Measurements from ENCODE around the gene RECQL. TPM values are rescaled to one million over a fixed set of nuclear protein-coding genes. Genes with fewer than 3 reads are reported as not detected.
"Not testable (repeated sequence)": the region's sequence is repeated elsewhere in the genome, so short reads cannot be mapped to it uniquely, and the experiment has no call there.

The RECQL gene
- total RNA-seq, 1 experiment from 2014 or later: 49.7 TPM

DNA sequence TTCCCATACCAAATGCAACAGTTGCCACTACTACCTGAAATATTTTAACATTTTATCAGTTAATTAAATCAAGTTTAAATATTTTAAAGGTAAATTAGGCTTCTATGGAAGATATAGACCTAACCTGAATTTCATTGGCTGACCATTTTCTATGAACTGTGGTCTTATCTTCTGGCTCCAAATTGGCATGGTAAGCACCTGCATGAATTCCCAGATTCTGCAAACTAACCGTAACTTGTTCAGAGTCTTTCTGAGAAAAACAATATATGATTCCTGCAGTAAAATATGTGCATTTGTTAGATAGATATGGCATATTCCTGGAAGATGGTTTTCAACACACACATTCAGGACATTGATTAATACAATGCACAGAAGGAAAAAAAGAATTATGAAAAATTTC is 25.9 kb downstream of the RECQL start:
- peaks cover 48% of the 10 kb centered on the region for H3K36me3 ChIP-seq
- H3K4me3 ChIP-seq: no peak overlapping the region
- DNase-seq: no peak
- no peaks in the 10 kb centered on the region for H3K9me3 ChIP-seq (replicated peaks)
- no peaks in the 10 kb centered on the region for H3K27me3 ChIP-seq
- H3K27ac ChIP-seq: no peak overlapping the region
- H3K4me1 ChIP-seq: peaks cover 4% of the 10 kb centered on the region; the same call in 1 of the 2 replicates

DNA sequence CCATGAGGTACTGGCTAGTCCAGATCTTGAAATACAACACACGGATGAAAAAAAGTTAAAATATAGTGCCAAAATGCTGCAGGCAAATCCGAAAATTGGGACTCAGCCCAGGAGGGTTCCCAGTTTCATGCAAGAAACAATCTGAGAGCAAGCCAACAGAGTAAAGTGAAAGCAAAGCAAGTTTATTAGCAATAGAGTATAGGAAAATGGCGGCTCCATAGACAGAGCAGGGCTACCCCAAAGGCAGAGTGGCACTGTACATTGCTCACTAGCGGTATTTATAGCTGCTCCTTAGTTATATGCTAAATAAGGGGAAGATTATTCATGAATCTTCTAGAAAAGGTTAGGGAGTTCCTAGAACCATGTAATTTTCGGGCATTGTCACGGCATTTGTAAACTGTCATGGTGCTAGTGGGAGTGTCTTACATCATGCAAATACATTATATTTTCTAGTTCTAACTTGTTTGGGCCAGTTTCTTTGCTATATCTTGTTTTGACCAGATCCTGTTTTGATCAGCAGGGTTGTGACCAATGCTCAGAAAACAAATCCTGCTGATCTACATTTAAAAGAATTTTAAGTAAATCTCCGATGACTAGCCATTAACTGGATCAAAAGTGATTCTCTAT is 29.1 kb downstream of the RECQL start:
- H3K36me3 ChIP-seq: peaks cover 43% of the 10 kb centered on the region
- H3K4me1 ChIP-seq: no peaks in the 10 kb centered on the region
- no peak for DNase-seq
- H3K27ac ChIP-seq: no peak overlapping the region
- no peaks in the 10 kb centered on the region for H3K27me3 ChIP-seq
- no peak overlapping the region for H3K4me3 ChIP-seq
- H3K9me3 ChIP-seq (replicated peaks): no peaks in the 10 kb centered on the region

DNA sequence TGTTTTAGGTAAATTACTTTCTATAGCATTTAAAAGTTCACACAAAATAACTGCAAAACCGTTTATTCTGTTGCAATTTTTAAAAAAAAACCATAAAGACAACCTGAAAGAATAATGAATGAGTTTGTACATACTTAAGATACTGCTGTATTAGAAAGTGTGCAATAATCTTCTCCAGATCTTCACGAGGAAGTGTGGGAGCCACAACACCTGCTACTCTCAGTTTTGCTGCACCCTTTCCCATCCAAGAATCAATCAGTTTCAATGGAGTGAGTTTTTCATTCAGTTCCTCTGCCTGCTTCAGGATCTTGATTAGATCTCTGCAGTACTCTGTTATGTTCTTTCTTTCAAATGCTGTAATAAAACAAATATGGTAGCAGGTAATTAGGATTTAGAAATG is 30.1 kb downstream of the RECQL start:
- no peak for DNase-seq
- Histone ChIP-seq H3K4me3 (no peak overlapping the region), H3K36me3 (peaks cover 40% of the 10 kb centered on the region), H3K27ac (no peak overlapping the region), H3K9me3 (replicated peaks) (no peaks in the 10 kb centered on the region), H3K4me1 (no peaks in the 10 kb centered on the region), H3K27me3 (no peaks in the 10 kb centered on the region)

DNA sequence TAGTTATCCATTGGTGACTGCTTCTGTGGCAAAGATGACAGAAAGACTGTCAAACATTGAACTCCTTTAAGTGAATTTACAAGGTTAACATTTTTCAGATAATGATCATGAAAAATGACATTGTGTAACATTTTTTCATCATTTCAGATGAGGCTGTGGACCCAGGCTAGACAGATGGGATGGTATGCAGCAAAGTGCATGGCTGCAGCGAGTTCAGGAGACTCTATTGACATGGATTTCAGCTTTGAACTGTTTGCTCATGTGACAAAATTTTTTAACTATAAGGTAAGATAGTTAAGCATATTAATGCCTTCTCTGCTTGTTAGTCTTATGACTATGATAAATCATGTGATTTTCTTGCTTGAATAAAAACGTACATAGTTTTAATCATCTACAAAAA is 34.1 kb downstream of the RECQL start:
- not testable (repeated sequence) for H3K4me3 ChIP-seq, DNase-seq, H3K27me3 ChIP-seq

DNA sequence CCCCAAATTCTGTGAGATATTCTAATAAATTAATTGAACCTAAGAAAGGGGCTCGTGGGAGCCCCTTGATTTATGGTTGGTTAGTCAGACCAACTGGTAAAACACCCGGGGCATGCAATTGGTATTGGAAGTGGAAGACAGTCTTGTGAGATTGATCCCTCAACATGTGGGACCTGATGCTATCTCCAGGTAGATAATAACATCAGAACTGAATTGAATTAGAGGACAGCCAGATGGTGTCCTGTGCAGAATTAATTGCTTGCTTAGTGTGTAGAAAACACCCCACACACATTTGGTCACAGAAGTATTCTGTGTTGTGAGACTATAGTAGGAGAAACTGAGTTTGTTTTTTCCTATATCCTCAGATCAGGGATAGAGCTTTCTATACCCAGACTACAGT is 42.0 kb downstream of the RECQL start:
- Histone ChIP-seq H3K9me3 (replicated peaks) (no peaks in the 10 kb centered on the region), H3K4me1 (no peaks in the 10 kb centered on the region), H3K27me3 (no peaks in the 10 kb centered on the region), H3K4me3 (no peak overlapping the region), H3K36me3 (peaks cover 12% of the 10 kb centered on the region), H3K27ac (no peak overlapping the region)
- DNase-seq: no peak

More for the DNA sequence above, 34.1 kb downstream of the RECQL start:
- H3K27ac ChIP-seq; H3K9me3 ChIP-seq (replicated peaks); H3K4me1 ChIP-seq: not testable (repeated sequence)
- H3K36me3 ChIP-seq: peaks cover 14% of the 10 kb centered on the region

DNA sequence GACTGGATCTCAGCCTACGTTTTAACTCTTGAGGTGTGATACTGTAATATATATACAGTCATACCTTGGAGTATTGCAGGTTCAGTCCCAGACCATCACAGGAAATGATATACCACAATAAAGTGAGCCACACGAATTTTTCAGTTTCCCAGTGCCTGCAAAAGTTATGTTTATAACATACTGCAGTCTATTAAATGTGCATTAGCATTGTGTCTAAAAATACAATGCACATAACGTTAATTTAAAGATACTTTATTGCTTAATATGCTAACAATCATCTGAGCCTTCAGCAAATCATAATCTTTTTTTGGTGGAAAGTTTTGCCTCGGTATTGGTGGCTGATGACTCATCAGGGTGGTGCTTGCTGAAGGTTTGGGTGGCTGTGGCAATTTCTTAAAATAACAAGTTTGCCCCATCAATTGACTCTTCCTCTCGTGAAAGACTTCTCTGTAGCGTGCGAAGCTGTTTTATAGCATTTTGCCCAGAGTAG is 45.1 kb downstream of the RECQL start:
- Histone ChIP-seq H3K36me3 (peaks cover 15% of the 10 kb centered on the region), H3K27me3 (no peaks in the 10 kb centered on the region), H3K4me1 (no peaks in the 10 kb centered on the region), H3K27ac (no peak overlapping the region), H3K9me3 (replicated peaks) (no peaks in the 10 kb centered on the region), H3K4me3 (no peak overlapping the region)
- DNase-seq: no peak

DNA sequence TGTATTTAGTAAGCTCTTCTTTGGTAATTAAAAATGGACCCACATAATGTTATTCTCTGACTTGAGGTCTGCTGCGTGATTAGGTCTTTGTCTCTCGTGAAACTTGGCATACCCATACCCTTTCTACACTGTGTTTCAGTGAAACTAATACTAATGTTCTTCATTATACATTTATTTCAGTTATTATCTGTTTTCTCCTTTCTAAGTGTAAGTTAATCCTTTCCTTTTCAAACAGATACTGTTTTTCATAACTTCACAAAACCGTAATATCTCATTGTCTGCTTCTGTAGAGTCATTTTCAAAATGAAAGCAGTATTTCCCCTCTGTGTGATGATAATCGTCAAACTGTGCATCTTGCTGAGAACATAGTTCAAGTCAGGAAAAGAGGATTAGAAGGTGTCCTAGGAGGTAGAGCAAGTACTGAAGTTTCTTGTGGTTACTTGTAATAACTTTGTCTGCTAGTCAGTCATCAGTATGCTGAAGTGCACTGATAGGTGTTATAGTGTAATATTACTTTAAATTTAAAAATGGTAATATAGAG is 48.1 kb downstream of the RECQL start:
- H3K9me3 ChIP-seq (replicated peaks): no peaks in the 10 kb centered on the region
- no peak overlapping the region for H3K27ac ChIP-seq
- no peak for DNase-seq
- no peaks in the 10 kb centered on the region for H3K4me1 ChIP-seq
- H3K27me3 ChIP-seq: no peaks in the 10 kb centered on the region
- H3K36me3 ChIP-seq: peaks cover 18% of the 10 kb centered on the region
- no peak overlapping the region for H3K4me3 ChIP-seq

DNA sequence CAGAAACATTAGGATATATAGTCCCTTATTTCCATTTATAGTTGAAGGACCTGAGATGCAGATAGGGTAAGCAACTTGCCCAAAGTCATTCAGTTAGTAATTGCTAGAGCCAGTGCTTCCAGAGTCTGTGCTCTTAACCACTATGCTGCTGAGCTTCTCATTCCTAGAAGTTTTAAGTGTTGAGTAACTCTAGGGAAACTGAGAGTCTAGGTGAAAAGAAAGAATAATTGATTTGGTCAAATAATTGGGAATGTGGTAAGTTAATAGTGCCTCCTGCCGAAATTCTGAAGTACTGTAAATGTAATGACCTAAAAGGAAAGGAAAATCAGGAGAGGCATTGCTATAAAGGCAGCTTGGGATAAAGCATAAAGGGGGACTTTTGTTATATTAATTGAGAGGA is 49.9 kb downstream of the RECQL start:
- no peaks in the 10 kb centered on the region for H3K9me3 ChIP-seq (replicated peaks)
- H3K36me3 ChIP-seq: peaks cover 15% of the 10 kb centered on the region
- no peak overlapping the region for H3K27ac ChIP-seq
- H3K4me1 ChIP-seq: no peaks in the 10 kb centered on the region
- DNase-seq: no peak
- no peak overlapping the region for H3K4me3 ChIP-seq
- H3K27me3 ChIP-seq: no peaks in the 10 kb centered on the region

DNA sequence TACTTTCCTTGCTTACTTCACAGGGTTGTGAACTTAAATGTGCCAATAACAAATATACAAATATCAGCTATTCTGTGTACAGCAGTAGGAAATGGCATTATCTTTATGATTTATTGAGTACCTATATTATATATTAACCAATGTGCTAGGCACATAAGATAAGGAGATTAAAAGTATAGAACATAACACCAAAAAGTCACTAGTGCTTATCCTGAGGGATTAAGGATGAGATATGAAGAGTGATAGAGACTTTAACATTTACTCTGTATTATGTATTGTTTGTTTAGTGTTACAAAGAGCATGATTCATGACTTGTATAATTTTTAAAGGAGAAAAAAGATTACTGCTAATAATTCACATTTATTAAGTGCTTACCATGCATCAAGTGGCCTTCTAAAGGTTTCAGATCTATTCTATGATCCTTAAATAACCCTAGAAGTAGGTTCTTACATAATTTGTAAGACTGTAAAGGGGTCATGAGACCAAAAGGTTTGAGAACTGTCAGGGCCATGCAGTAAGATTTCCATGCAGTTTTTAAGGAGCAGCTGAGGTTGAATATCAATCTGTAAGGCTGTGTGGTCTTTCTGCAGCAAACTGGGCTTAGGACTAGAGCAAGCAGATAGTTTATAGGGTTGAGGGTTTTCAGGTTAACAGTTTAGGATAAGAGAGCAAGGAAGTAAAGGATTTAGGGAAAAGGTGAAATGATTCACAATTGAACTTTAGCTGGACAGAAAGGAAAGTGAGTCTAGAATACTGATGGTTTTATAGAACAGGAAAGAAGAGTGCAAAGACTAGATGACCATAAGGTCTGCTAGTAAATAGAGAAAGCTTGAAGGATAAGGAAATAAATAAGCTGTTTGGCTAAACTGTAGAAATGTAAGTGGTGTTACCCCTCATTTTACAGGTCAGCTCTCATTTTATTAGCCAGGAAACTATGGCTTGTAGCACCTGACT is 57.0 kb downstream of the RECQL start:
- Histone ChIP-seq H3K27ac (no peak overlapping the region), H3K4me1 (no peaks in the 10 kb centered on the region), H3K36me3 (peaks cover 6% of the 10 kb centered on the region; the same call in 1 of the 2 replicates), H3K27me3 (no peaks in the 10 kb centered on the region), H3K9me3 (replicated peaks) (no peaks in the 10 kb centered on the region), H3K4me3 (no peak overlapping the region)
- no peak for DNase-seq

DNA sequence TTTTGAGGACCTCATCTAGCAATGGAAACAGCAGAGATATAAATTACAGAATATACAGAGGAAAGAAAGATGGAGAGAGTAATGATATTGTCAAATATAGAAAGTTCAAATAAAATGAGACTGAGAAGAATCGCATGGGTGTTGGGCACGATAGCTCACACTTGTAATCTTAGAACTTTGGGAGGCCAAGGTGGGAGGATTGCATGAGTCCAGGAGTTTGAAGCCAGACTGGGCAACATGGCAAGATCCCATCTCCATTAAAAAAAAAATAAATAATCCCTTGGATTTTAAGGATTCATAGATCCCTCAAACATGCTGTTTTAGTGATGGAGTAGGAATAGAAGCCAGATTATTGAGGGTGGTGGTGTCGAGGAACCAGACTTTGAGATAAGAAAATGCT is 62.1 kb downstream of the RECQL start:
- Histone ChIP-seq H3K4me3 (no peak overlapping the region), H3K27me3 (no peaks in the 10 kb centered on the region), H3K9me3 (replicated peaks) (no peaks in the 10 kb centered on the region), H3K4me1 (0 out of 2 replicates have a peak, but pooled peaks cover 4% of the 10 kb centered on the region), H3K27ac (no peak overlapping the region), H3K36me3 (peaks cover 3% of the 10 kb centered on the region; the same call in 1 of the 2 replicates)
- no peak for DNase-seq

DNA sequence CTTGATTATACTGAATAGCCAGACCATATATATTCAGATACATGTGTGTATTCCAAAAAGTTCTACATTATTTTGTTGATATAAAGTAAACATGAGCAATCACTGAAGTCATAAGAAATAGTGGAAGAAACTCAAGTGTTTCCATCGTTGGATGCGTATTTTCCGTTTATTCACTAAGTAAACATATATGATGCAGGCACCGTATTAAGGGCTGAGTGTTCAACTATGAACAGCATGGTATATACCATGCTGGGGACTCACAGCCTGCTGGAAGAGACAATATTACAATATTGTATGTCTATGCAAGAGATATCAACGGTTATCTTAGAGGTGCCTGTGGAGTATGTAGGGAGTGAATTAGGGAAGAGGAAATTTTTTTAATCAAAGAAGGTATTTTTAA is 62.8 kb downstream of the RECQL start:
- Histone ChIP-seq H3K36me3 (peaks cover 3% of the 10 kb centered on the region; the same call in 1 of the 2 replicates), H3K27ac (no peak overlapping the region; the same call in 1 of the 2 replicates)
- no peak for DNase-seq

DNA sequence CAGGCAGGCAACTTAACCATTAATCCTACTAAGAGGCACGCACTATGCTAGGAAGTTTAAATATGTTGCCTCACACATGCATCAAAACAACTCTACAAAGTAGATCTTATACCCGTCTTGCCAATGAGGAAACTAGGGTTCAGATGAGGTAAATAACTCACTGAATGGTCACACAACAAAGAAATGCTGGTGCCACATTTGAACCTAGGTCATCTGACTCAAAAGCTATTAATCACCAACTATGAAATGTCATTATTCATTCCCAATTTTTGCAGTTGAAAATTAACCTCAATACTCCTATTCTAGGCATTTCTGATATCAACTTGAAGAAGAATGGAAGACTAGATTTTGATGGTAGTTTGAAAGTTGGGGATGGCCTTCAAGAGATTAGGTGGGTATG is 66.7 kb downstream of the RECQL start:
- H3K27me3 ChIP-seq: no peaks in the 10 kb centered on the region
- 0 out of 2 replicates have a peak, but pooled peaks cover 4% of the 10 kb centered on the region for H3K4me1 ChIP-seq
- no peak overlapping the region for H3K27ac ChIP-seq
- no peak for DNase-seq
- no peaks in the 10 kb centered on the region for H3K9me3 ChIP-seq (replicated peaks)
- no peaks in the 10 kb centered on the region for H3K36me3 ChIP-seq
- H3K4me3 ChIP-seq: no peak overlapping the region

More for the DNA sequence above, 62.8 kb downstream of the RECQL start:
- H3K4me3 ChIP-seq: peak overlapping the region; percentile 74
- H3K27me3 ChIP-seq: no peaks in the 10 kb centered on the region
- H3K4me1 ChIP-seq: 0 out of 2 replicates have a peak, but pooled peaks cover 4% of the 10 kb centered on the region
- H3K9me3 ChIP-seq (replicated peaks): no peaks in the 10 kb centered on the region

DNA sequence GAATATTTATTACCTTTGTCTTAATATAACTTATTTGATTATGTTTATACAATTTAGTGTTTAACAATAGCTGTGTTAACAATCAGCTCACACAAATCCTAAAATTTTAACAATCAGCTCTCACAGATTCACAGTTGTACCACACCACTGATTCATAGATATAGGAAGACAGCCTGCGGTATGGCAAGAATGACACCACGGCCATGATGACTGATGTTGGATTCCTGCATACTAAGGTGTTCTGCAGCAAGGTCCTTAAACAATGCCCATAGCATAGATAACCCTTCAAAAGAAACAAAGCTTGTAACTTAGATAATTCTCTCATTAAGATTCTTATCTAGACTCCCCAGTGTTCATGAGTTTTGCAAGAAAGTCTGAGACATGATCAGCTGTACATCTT is 67.9 kb downstream of the RECQL start:
- no peaks in the 10 kb centered on the region for H3K9me3 ChIP-seq (replicated peaks)
- H3K36me3 ChIP-seq: no peaks in the 10 kb centered on the region
- no peaks in the 10 kb centered on the region for H3K27me3 ChIP-seq
- H3K27ac ChIP-seq: no peak overlapping the region
- H3K4me3 ChIP-seq: no peak overlapping the region
- DNase-seq: no peak
- H3K4me1 ChIP-seq: 0 out of 2 replicates have a peak, but pooled peaks cover 2% of the 10 kb centered on the region

DNA sequence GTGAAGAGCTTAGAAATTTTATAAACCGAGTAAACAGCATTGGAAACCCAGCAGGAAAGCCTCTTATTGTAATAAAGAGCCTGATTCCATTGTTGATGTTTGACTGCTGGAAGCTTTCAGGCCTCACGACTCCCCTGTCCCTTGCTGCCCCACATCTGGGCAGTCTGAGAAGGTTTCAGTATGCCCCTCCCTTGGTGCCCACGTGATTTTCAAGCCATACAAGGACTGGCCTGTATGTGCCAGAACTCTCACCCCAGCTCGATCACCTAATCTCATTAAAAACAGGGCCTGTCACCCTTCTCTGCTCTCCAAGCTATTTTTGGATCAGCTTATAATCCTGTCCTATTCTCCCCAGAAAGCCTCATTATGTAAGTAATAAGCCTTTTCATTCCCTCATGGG is 71.4 kb downstream of the RECQL start:
- peak; percentile 6 to 22 for DNase-seq
- Histone ChIP-seq H3K9me3 (replicated peaks) (no peaks in the 10 kb centered on the region), H3K36me3 (no peaks in the 10 kb centered on the region)

DNA sequence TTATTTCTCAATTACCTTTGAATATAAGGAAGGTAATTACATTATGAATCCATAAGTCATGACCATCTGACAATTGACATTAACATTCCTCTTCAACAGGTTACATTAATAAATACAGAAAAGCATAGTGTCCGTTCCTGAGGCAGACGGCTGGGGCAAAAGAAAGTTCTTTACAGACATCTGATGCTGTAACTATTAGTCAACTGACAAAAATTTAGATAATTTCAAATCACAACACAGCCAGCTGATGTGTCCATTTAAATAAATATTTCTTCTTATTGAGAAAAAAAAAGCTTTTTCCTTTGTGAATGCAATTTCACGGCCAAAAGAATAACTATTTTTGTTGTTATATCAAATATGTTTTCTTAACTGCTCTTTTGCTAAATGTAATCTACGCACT is 73.2 kb downstream of the RECQL start:
- H3K27me3 ChIP-seq: no peaks in the 10 kb centered on the region
- no peaks in the 10 kb centered on the region for H3K36me3 ChIP-seq
- no peak overlapping the region for H3K27ac ChIP-seq
- DNase-seq: no peak
- no peak overlapping the region for H3K4me3 ChIP-seq
- no peaks in the 10 kb centered on the region for H3K9me3 ChIP-seq (replicated peaks)
- H3K4me1 ChIP-seq: no peaks in the 10 kb centered on the region

More for the DNA sequence above, 71.4 kb downstream of the RECQL start:
- Histone ChIP-seq H3K27ac (no peak overlapping the region), H3K4me3 (no peak overlapping the region), H3K4me1 (no peaks in the 10 kb centered on the region), H3K27me3 (no peaks in the 10 kb centered on the region)
